ENCODE data around the gene ARL3.

DNA sequence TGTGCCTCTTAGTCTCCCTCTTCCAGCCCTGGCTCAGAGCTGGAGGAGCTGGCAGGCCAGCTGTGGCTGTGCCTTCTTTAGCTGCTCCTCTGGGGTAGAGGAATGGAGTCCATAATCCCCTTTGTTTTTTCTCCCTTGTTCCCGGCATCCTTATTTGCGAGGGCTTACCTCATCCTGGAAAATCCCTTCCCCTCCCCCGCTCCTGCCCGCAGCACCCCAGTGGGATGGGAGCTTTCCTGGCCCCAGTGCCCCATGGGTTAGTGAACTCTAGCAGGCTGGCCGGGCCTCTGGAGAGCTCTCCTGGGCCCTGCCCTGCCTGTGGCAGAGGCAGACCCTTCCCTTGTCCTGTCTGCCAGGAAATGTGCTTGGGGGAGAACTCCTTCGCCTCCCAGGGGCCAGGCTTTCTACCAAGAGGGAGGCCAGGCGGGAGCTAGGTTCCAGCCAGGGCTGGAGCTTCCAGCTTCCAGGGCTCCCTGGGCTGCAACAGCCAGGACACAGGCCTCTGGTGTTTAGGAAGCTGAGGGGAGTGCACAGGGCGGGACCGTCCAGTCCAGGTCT is 86.4 kb downstream of the ARL3 start:
- TF ChIP-seq, protein P1, sequence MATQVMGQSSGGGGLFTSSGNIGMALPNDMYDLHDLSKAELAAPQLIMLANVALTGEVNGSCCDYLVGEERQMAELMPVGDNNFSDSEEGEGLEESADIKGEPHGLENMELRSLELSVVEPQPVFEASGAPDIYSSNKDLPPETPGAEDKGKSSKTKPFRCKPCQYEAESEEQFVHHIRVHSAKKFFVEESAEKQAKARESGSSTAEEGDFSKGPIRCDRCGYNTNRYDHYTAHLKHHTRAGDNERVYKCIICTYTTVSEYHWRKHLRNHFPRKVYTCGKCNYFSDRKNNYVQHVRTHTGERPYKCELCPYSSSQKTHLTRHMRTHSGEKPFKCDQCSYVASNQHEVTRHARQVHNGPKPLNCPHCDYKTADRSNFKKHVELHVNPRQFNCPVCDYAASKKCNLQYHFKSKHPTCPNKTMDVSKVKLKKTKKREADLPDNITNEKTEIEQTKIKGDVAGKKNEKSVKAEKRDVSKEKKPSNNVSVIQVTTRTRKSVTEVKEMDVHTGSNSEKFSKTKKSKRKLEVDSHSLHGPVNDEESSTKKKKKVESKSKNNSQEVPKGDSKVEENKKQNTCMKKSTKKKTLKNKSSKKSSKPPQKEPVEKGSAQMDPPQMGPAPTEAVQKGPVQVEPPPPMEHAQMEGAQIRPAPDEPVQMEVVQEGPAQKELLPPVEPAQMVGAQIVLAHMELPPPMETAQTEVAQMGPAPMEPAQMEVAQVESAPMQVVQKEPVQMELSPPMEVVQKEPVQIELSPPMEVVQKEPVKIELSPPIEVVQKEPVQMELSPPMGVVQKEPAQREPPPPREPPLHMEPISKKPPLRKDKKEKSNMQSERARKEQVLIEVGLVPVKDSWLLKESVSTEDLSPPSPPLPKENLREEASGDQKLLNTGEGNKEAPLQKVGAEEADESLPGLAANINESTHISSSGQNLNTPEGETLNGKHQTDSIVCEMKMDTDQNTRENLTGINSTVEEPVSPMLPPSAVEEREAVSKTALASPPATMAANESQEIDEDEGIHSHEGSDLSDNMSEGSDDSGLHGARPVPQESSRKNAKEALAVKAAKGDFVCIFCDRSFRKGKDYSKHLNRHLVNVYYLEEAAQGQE (IDR thresholded peaks at IDR 0.05; ENCODE audit: unreplicated experiment), result no peak
- TF ChIP-seq, protein P2, sequence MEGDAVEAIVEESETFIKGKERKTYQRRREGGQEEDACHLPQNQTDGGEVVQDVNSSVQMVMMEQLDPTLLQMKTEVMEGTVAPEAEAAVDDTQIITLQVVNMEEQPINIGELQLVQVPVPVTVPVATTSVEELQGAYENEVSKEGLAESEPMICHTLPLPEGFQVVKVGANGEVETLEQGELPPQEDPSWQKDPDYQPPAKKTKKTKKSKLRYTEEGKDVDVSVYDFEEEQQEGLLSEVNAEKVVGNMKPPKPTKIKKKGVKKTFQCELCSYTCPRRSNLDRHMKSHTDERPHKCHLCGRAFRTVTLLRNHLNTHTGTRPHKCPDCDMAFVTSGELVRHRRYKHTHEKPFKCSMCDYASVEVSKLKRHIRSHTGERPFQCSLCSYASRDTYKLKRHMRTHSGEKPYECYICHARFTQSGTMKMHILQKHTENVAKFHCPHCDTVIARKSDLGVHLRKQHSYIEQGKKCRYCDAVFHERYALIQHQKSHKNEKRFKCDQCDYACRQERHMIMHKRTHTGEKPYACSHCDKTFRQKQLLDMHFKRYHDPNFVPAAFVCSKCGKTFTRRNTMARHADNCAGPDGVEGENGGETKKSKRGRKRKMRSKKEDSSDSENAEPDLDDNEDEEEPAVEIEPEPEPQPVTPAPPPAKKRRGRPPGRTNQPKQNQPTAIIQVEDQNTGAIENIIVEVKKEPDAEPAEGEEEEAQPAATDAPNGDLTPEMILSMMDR (conservative IDR thresholded peaks at IDR 0.05; ENCODE audit: low read depth in 2 of 2), result no peak
- TF ChIP-seq POLR2AphosphoS5 (IDR thresholded peaks at IDR 0.05; ENCODE audit: low read depth) (no peak), EZH2phosphoT487 (IDR thresholded peaks at IDR 0.05; ENCODE audit: unreplicated experiment) (no peak), EZH2 (IDR thresholded peaks at IDR 0.05; ENCODE audit: low read depth, unreplicated experiment) (no peak)
